ENCODE results near the gene GPR137. TPM values are rescaled to one million over a fixed set of nuclear protein-coding genes. Genes with fewer than 3 reads are reported as not detected.

GPR137 gene
- total and polyA plus RNA-seq, 7 donors: 12.2 to 35.0 (median 17.4) TPM

DNA sequence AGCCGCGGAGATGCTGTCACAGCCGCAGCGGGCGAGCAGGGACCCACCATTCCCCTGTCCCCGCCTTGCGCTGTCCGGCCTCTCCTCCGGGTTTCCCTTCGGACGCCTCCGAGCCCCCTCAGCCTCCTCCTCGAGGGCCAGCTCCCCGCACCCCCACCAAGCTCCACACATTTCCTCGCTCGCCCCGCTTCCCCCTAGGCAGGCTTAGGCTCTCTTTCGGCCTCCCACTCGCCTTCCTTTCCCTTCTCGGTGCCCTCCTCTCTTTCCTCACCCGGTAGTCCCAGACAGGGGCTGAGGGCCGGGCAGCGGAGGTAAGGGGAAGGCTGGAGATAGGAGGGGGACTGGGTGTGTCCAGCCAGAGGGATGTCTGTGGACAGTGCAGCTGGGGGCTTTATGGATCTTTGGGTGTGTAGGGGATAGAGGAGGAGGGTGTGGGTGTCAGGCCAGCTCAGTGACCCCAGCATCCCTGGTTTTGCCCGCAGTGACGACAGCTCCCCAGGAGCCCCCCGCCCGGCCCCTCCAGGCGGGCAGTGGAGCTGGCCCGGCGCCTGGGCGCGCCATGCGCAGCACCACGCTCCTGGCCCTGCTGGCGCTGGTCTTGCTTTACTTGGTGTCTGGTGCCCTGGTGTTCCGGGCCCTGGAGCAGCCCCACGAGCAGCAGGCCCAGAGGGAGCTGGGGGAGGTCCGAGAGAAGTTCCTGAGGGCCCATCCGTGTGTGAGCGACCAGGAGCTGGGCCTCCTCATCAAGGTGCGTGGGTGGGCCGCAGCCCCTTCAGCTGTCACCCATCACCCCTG is 7.0 kb downstream of the GPR137 start:
- intact Hi-C loops (cut with DNase I): no loop called here
- no peak for DNase-seq
- Histone ChIP-seq H3K27me3 (peaks cover 37 to 85% (median 79%) of the 10 kb centered on the region in 3 donors), H3K4me3 (peak overlapping the region in 3 of 4 donors; percentile 15 to 40 (median 36)), H3K9me3 (no peaks in the 10 kb centered on the region), H3K27ac (no peak overlapping the region), H3K4me1 (peaks cover 0 to 21% (median 17%) of the 10 kb centered on the region in 4 donors), H3K36me3 (no peaks in the 10 kb centered on the region)
- WGBS, 2 donors: 24 to 30% methylated on average over 42 of the region's 42 CpGs
- TF ChIP-seq POLR2AphosphoS5 (IDR thresholded peaks at IDR 0.05) (no peak), POLR2A (IDR thresholded peaks at IDR 0.05) (no peak), EP300 (IDR thresholded peaks at IDR 0.05) (no peak)
- TF ChIP-seq, protein P1, sequence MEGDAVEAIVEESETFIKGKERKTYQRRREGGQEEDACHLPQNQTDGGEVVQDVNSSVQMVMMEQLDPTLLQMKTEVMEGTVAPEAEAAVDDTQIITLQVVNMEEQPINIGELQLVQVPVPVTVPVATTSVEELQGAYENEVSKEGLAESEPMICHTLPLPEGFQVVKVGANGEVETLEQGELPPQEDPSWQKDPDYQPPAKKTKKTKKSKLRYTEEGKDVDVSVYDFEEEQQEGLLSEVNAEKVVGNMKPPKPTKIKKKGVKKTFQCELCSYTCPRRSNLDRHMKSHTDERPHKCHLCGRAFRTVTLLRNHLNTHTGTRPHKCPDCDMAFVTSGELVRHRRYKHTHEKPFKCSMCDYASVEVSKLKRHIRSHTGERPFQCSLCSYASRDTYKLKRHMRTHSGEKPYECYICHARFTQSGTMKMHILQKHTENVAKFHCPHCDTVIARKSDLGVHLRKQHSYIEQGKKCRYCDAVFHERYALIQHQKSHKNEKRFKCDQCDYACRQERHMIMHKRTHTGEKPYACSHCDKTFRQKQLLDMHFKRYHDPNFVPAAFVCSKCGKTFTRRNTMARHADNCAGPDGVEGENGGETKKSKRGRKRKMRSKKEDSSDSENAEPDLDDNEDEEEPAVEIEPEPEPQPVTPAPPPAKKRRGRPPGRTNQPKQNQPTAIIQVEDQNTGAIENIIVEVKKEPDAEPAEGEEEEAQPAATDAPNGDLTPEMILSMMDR (IDR thresholded peaks at IDR 0.05): no peak

DNA sequence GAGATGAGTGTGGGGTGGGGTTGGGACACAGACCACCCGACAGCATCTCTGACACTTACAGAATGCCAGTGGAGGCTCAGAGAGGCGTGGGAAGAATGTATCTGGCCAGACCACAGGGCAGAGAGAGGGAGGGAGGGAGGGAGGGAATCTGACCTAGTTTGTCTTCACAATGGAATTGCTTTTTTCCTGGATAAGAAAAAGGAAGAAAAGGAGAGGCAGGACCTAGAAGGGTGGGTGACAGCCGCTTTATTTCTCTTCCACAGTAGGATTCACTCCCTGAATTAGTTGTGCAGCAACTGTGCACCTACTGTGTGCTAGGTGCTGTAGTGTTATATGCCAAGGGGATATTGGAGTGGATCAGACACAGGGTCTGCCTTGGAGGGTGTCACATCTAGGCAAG is 9.1 kb downstream of the GPR137 start:
- H3K27me3 ChIP-seq: peaks cover 51 to 100% (median 98%) of the 10 kb centered on the region in 3 donors
- no peak overlapping the region for H3K27ac ChIP-seq
- no peaks in the 10 kb centered on the region for H3K36me3 ChIP-seq
- no peak overlapping the region for H3K4me3 ChIP-seq
- peaks cover 0 to 31% (median 27%) of the 10 kb centered on the region in 4 donors for H3K4me1 ChIP-seq
- TF ChIP-seq, protein P1 (IDR thresholded peaks at IDR 0.05): no peak
- no peak for TF ChIP-seq POLR2A (IDR thresholded peaks at IDR 0.05)
- no peak for TF ChIP-seq EP300 (IDR thresholded peaks at IDR 0.05)
- TF ChIP-seq POLR2AphosphoS5 (IDR thresholded peaks at IDR 0.05): no peak
- DNase-seq: no peak
- intact Hi-C loops (cut with DNase I): no loop called here
- no peaks in the 10 kb centered on the region for H3K9me3 ChIP-seq
- WGBS, 2 donors: 51 to 71% methylated on average over 3 of the region's 3 CpGs

- intact Hi-C loops (cut with DNase I): no loop called here
- Histone ChIP-seq H3K9me3 (no peaks in the 10 kb centered on the region), H3K36me3 (no peaks in the 10 kb centered on the region), H3K27me3 (peaks cover 60 to 100% (median 98%) of the 10 kb centered on the region in 3 donors), H3K27ac (no peak overlapping the region), H3K4me3 (no peak overlapping the region), H3K4me1 (peaks cover 0 to 41% (median 37%) of the 10 kb centered on the region in 4 donors)
- no peak for DNase-seq
- 83 to 93% methylated on average over 4 of the region's 4 CpGs for WGBS, 2 donors
- TF ChIP-seq, protein P1 (IDR thresholded peaks at IDR 0.05): no peak
- TF ChIP-seq POLR2A (IDR thresholded peaks at IDR 0.05) (no peak), EP300 (IDR thresholded peaks at IDR 0.05) (no peak)
Measured at GRCh38 chr11:64295760-64296159, 10.1 kb downstream of the GPR137 start.

DNA sequence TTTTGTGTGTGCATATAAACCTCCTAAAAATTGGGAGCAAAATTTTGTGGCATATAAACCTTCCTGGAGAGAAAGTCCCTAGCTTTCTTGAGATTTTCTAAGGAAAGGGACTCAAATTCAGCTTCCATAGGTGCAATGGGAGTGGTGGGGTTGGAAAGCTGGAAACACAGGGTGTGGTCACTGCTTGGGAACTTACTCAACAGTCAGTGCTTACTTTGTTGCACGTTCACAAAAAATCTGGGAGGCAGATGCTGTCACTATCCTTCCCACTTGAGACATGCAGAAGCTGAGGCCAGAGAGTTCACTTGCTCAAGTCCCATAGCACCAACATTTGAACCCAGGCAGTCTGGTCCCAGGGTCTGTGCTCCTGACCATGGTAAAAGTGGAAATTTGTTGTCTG is 10.6 kb downstream of the GPR137 start:
- no peak for TF ChIP-seq POLR2AphosphoS5 (IDR thresholded peaks at IDR 0.05)
- Histone ChIP-seq H3K4me3 (no peak overlapping the region), H3K36me3 (no peaks in the 10 kb centered on the region), H3K9me3 (no peaks in the 10 kb centered on the region), H3K27me3 (peaks cover 58 to 100% (median 96%) of the 10 kb centered on the region in 3 donors), H3K27ac (no peak overlapping the region), H3K4me1 (peaks cover 0 to 41% (median 39%) of the 10 kb centered on the region in 4 donors)
- 11 to 38% methylated on average over 1 of the region's 1 CpG for WGBS, 2 donors
- intact Hi-C loops (cut with DNase I): no loop called here
- no peak for DNase-seq

GRCh38 chr11:64296830-64297698 is 11.4 kb downstream of the GPR137 start:
- TF ChIP-seq, protein P1 (IDR thresholded peaks at IDR 0.05): no peak
- TF ChIP-seq EP300 (IDR thresholded peaks at IDR 0.05) (no peak), POLR2AphosphoS5 (IDR thresholded peaks at IDR 0.05) (no peak), POLR2A (IDR thresholded peaks at IDR 0.05) (no peak)
- Histone ChIP-seq H3K27me3 (peaks cover 50 to 100% (median 96%) of the 10 kb centered on the region in 3 donors), H3K9me3 (no peaks in the 10 kb centered on the region), H3K36me3 (no peaks in the 10 kb centered on the region), H3K4me3 (no peak overlapping the region), H3K27ac (no peak overlapping the region), H3K4me1 (peaks cover 0 to 34% (median 32%) of the 10 kb centered on the region in 4 donors)
- intact Hi-C loops (cut with DNase I): no loop called here
- 14% methylated on average over 34 of the region's 34 CpGs for WGBS, 2 donors
- DNase-seq: no peak
